Esophagus muscularis mucosa (tissue), 4 donors: ENCODE data around the gene CD300LB.

ENCODE experiments used
- EP300 ChIP-seq: sonication (generic); formaldehyde crosslinking; IDR thresholded peaks from one replicate; pipeline ENCODE4 v1.6.1; 2017; ENCODE audit warnings: antibody characterized with exemption
- POLR2AphosphoS5 ChIP-seq, 2 donors: sonication (generic); formaldehyde crosslinking; IDR thresholded peaks; one replicate each; pipeline ENCODE4 v1.6.1; 2017; ENCODE audit warnings: antibody characterized with exemption in 2 of 2
- TF ChIP-seq, protein P1 (sequence below), 3 experiments: fragments of 200-600 bp in 2 of 3; fragments of 450-650 bp in 1 of 3; sonication (generic) in 2 of 3; IDR thresholded peaks; one replicate each; pipeline ENCODE4 v1.5.1; 2017 to 2019; ENCODE audit warnings: antibody characterized with exemption in 3 of 3, mild to moderate bottlenecking in 2 of 3, moderate library complexity in 1 of 3

DNA sequence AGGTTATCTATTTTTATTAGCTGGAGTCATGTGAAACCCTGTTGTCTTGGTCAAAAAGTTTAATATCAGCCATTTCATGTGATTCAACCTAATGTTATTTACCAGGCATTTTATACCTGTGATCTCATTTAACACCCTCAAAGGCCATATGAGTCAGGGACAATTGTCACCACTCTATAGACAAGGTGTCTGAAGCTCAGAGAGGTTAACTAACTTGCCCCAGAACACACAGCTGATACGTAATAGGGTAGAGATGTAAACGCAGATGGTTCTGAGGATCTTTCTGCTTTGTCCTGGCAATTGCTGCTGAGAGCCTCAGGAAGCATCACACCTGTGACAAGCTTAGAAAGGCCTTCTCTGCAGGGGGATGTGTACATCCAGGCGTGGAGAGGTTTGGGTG, 59.9 kb downstream of the CD300LB start:
- TF ChIP-seq, protein P1, sequence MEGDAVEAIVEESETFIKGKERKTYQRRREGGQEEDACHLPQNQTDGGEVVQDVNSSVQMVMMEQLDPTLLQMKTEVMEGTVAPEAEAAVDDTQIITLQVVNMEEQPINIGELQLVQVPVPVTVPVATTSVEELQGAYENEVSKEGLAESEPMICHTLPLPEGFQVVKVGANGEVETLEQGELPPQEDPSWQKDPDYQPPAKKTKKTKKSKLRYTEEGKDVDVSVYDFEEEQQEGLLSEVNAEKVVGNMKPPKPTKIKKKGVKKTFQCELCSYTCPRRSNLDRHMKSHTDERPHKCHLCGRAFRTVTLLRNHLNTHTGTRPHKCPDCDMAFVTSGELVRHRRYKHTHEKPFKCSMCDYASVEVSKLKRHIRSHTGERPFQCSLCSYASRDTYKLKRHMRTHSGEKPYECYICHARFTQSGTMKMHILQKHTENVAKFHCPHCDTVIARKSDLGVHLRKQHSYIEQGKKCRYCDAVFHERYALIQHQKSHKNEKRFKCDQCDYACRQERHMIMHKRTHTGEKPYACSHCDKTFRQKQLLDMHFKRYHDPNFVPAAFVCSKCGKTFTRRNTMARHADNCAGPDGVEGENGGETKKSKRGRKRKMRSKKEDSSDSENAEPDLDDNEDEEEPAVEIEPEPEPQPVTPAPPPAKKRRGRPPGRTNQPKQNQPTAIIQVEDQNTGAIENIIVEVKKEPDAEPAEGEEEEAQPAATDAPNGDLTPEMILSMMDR (IDR thresholded peaks at IDR 0.05): no peak
- TF ChIP-seq POLR2AphosphoS5 (IDR thresholded peaks at IDR 0.05) (no peak), EP300 (no peak)
